Memory B cell (primary cell): Measurements from ENCODE around the gene RAMP1.

ENCODE experiments used
- ATAC-seq: fragments of 150-1000 bp; cut with Tn5 transposase; 2 replicates; pipeline ENCODE4 v1.10.0; 2021; ENCODE audit warnings: low read depth, mild to moderate bottlenecking, moderate library complexity
- DNase-seq, 2 donors: peaks; one replicate each; pipeline ENCODE4 v3.0.0; 2022; ENCODE audit warnings: low spot score in 2 of 2
- H3K27ac Mint-ChIP-seq: one replicate; pipeline ENCODE4 v1.8.0; 2022; ENCODE audit warnings: mild to moderate bottlenecking, moderate library complexity, mixed read lengths
- H3K27me3 Mint-ChIP-seq: one replicate; pipeline ENCODE4 v1.8.0; 2022; ENCODE audit warnings: mixed read lengths
- H3K36me3 Mint-ChIP-seq: one replicate; pipeline ENCODE4 v1.8.0; 2022; ENCODE audit warnings: mild to moderate bottlenecking, mixed read lengths
- H3K4me1 Mint-ChIP-seq: one replicate; pipeline ENCODE4 v1.8.0; 2022; ENCODE audit warnings: mixed read lengths
- H3K4me3 Mint-ChIP-seq: one replicate; pipeline ENCODE4 v1.8.0; 2022; ENCODE audit warnings: mild to moderate bottlenecking, moderate library complexity, mixed read lengths
- H3K9me3 Mint-ChIP-seq: one replicate; pipeline ENCODE4 v1.8.0; 2022; ENCODE audit warnings: mixed read lengths

Gene RAMP1

DNA sequence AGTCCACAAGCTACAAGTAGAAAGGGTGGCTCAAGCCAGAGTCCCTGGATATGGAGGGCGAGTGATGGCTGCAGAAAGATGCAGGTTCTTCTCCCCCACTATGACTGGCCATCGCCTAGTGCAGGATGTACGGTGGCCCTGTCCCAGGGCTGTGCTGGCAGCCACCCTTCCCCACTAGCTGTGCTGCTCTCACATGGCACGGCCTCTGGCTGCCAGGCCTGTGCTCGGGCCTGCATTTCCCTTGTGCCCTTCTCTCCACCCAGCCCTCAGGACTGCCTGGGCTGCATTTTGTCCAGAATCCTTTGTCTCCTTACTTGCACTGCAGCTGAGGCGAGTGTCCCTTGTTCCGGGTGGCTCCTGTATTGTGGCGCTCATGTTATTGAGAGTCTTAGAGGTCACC lies 1.6 kb upstream of the RAMP1 start:
- Mint-ChIP-seq H3K9me3 (no peaks in the 10 kb centered on the region), H3K27ac (no peak overlapping the region), H3K36me3 (no peaks in the 10 kb centered on the region), H3K4me1 (no peaks in the 10 kb centered on the region), H3K4me3 (no peak overlapping the region), H3K27me3 (peaks cover 13% of the 10 kb centered on the region)
- DNase-seq (no peak), ATAC-seq (no peak)

DNA sequence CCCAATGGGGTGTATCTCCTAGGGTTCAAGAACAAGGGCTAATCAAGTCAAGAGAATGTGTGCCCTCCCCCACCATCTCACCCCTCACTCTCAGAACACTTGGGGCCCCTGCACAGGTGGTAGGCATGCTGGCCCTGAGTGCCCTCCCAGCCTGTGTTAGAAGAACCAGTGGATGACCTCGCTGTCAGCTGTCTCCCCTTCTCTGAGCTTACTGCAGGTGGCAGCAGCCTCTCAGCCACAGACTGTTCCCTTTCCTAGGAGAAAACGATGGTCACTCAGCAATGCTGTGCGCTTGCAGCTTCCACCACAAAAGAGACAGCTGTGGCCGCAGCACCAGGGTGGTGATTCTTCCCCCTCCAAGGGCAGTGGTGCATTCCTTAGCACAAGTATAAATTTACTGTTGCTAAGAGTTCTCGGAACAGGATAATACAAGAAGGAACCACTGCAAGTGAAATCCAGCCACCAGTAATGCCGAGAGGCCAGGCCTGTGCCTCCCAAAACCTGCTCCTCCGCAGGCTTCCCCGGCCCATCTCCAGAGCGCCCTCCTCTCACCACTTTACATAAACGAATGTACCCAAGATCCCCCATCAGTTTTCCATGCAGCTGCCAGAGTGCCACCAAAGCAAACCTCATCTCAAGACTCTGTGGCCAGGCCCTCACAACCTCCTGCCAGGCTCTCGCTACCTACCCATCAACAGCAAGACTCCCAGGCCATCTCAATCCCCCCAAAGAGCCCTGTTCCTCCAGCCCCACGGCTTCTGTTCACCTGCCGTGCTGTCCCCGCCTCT lies 935 bp upstream of the RAMP1 start:
- H3K27ac Mint-ChIP-seq, result no peak overlapping the region
- H3K9me3 Mint-ChIP-seq, result no peaks in the 10 kb centered on the region
- H3K4me3 Mint-ChIP-seq, result no peak overlapping the region
- peaks cover 15% of the 10 kb centered on the region for H3K27me3 Mint-ChIP-seq
- DNase-seq (no peak), ATAC-seq (no peak)
- H3K36me3 Mint-ChIP-seq, result no peaks in the 10 kb centered on the region
- no peaks in the 10 kb centered on the region for H3K4me1 Mint-ChIP-seq

DNA sequence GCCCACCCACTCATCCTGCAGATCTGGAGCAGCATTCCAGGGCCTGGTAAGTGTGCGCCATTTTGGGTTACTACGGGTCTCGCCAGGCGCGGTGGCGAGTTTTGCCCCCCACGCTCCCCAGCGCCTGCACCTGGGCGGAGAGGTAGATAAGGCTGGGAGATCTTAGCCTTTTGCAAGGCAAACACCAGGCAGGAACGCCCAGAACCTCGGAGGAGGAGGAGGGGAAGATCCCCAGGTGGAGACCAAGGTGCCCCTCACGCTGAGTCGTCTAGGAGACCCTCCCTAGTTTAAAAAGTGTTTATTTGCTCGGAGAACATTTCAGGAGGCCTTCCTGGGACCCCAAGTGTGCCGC lies 365 bp upstream of the RAMP1 start:
- Mint-ChIP-seq H3K4me1 (no peaks in the 10 kb centered on the region), H3K9me3 (no peaks in the 10 kb centered on the region), H3K27ac (no peak overlapping the region), H3K4me3 (no peak overlapping the region), H3K36me3 (no peaks in the 10 kb centered on the region), H3K27me3 (peaks cover 15% of the 10 kb centered on the region)
- DNase-seq (no peak), ATAC-seq (no peak)

- Mint-ChIP-seq H3K9me3 (no peaks in the 10 kb centered on the region), H3K27ac (no peak overlapping the region), H3K36me3 (no peaks in the 10 kb centered on the region), H3K27me3 (peaks cover 20% of the 10 kb centered on the region), H3K4me3 (no peak overlapping the region), H3K4me1 (no peaks in the 10 kb centered on the region)
- no peak for DNase-seq
- ATAC-seq, result no peak
Observed at GRCh38 chr2:237860273-237860935, 981 bp downstream of the RAMP1 start.

DNA sequence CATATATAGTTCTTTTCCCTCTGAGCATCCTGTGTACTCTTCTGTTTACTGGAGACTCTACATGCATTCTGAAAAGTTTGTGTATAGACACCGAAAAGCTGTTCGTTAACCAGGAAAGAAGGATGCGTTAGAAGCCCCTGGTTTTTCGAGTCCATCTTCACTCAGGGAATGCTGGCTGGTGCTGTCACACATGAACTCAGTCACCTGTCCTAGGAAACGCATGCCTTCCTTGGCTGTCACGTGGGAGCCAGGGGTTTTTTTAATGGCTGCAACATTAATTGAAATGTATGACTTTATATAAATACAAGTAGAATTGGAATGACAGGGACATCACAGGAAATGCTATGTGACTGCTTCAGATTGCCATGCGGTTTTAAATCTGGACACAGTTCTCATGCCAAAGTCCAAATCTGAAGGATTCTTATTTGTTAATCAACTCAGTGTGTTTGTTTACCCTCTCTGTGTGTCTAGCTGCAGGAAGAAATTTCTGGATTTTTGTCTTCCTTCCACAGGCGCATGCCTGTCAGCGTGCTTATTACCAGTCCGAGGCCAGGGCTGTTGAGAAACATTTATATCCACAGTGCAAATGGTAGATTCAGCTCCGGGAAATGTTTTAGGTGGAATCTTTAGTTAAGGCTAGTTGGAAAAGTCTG lies 2.6 kb downstream of the RAMP1 start:
- Mint-ChIP-seq H3K27me3 (peaks cover 18% of the 10 kb centered on the region), H3K27ac (no peak overlapping the region), H3K9me3 (no peaks in the 10 kb centered on the region), H3K4me3 (no peak overlapping the region), H3K4me1 (no peaks in the 10 kb centered on the region), H3K36me3 (no peaks in the 10 kb centered on the region)
- DNase-seq (no peak), ATAC-seq (no peak)

DNA sequence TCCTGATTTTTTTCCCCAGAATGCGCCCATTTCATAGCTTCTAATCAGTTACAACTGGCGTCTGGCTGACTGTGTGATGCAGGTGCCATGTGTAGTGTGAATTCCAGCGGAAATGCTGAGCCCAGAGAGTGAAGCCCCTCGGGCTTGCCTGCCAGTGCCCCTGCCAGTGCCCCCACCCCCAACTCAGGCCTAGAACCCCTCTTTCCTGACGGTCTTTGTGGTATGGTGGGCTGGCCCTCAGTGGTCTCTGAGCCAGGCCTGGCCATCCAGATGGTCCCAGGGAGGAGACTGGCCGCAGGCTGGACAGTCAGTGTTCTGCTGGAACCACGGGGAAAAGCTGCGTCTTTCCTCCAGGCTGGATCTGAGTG lies 3.1 kb downstream of the RAMP1 start:
- Mint-ChIP-seq H3K27me3 (peaks cover 17% of the 10 kb centered on the region), H3K4me3 (no peak overlapping the region)

DNA sequence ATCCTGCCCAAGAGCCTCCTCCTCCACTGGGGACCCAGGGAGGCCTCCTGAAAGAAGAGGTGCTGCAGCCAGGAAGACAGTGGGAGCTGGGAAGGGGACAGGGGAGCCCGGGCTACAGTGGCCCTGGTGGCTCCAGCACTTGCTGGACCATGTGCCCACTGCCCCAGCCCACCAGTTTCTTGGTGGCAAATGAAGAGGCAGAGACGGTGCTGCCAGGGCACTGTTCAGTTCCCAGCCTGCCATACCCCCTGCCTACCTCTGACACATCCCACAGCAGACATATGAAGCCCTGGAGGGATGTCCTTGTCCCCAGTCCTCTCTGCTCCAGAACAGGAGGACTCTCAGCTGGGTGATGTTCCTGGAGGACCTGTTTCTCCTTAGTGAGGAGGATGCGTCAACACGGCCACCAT lies 3.7 kb downstream of the RAMP1 start:
- Mint-ChIP-seq H3K36me3 (no peaks in the 10 kb centered on the region), H3K9me3 (no peaks in the 10 kb centered on the region), H3K27me3 (peaks cover 17% of the 10 kb centered on the region), H3K4me3 (no peak overlapping the region), H3K4me1 (no peaks in the 10 kb centered on the region), H3K27ac (no peak overlapping the region)
- ATAC-seq (no peak), DNase-seq (no peak)

More for the DNA sequence above, 3.1 kb downstream of the RAMP1 start:
- no peaks in the 10 kb centered on the region for H3K9me3 Mint-ChIP-seq
- no peak for DNase-seq
- no peaks in the 10 kb centered on the region for H3K36me3 Mint-ChIP-seq
- ATAC-seq, result no peak
- no peak overlapping the region for H3K27ac Mint-ChIP-seq
- no peaks in the 10 kb centered on the region for H3K4me1 Mint-ChIP-seq

DNA sequence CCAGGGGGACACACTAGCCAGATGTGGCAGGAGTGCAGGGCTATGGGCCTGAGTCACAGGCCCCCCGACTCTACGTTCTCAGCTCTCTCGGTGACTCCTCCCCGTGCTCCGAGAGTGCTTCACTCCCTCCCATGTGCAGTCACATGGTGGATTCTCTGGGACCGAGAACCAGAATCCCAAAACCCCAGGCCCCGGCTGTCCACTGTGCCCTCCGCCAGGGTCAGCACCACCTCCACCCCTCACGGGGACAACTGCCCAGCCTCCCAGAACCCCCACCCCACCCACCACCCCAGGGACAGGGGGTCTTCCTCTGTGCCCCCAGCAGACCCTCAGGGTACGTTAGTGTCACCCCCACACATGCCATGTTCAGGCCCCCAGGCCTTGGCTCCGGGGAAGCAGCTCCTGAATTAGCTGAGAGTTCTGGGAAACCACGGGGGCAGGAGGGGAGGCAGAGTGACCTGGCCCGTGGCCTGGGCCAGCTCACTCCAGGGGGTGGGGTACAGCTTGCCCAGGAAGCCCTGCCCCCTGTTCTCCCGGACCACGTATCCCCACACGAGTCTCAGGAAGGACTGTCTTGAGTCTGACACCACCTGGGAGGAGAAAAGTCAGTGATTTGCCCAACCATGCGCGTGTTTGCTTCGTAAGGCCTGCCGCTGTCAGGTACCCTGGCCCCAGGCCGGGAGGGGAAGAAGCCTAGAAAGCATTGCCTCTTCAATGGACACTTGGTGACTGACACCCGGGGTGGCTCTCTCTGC lies 4.4 kb downstream of the RAMP1 start:
- Mint-ChIP-seq H3K36me3 (no peaks in the 10 kb centered on the region), H3K4me1 (peaks cover 4% of the 10 kb centered on the region), H3K9me3 (no peaks in the 10 kb centered on the region), H3K4me3 (no peak overlapping the region), H3K27ac (no peak overlapping the region), H3K27me3 (peaks cover 16% of the 10 kb centered on the region)
- ATAC-seq (no peak), DNase-seq (no peak)

GRCh38 chr2:237864444-237864931 lies 5.1 kb downstream of the RAMP1 start:
- Mint-ChIP-seq H3K36me3 (no peaks in the 10 kb centered on the region), H3K9me3 (no peaks in the 10 kb centered on the region), H3K4me3 (no peak overlapping the region), H3K27me3 (peaks cover 19% of the 10 kb centered on the region), H3K27ac (no peak overlapping the region), H3K4me1 (peaks cover 6% of the 10 kb centered on the region)
- no peak for DNase-seq
- no peak for ATAC-seq

GRCh38 chr2:237864940-237865622 lies 5.7 kb downstream of the RAMP1 start:
- H3K36me3 Mint-ChIP-seq, result no peaks in the 10 kb centered on the region
- no peak overlapping the region for H3K4me3 Mint-ChIP-seq
- H3K27me3 Mint-ChIP-seq, result peaks cover 19% of the 10 kb centered on the region
- H3K4me1 Mint-ChIP-seq, result peaks cover 6% of the 10 kb centered on the region
- DNase-seq, result no peak
- no peak for ATAC-seq
- no peaks in the 10 kb centered on the region for H3K9me3 Mint-ChIP-seq
- no peak overlapping the region for H3K27ac Mint-ChIP-seq

- Mint-ChIP-seq H3K4me3 (no peak overlapping the region), H3K36me3 (no peaks in the 10 kb centered on the region), H3K4me1 (peaks cover 6% of the 10 kb centered on the region), H3K9me3 (no peaks in the 10 kb centered on the region), H3K27ac (no peak overlapping the region), H3K27me3 (peaks cover 23% of the 10 kb centered on the region)
- ATAC-seq (no peak), DNase-seq (no peak)
Observed at GRCh38 chr2:237865623-237866041, 6.2 kb downstream of the RAMP1 start.

DNA sequence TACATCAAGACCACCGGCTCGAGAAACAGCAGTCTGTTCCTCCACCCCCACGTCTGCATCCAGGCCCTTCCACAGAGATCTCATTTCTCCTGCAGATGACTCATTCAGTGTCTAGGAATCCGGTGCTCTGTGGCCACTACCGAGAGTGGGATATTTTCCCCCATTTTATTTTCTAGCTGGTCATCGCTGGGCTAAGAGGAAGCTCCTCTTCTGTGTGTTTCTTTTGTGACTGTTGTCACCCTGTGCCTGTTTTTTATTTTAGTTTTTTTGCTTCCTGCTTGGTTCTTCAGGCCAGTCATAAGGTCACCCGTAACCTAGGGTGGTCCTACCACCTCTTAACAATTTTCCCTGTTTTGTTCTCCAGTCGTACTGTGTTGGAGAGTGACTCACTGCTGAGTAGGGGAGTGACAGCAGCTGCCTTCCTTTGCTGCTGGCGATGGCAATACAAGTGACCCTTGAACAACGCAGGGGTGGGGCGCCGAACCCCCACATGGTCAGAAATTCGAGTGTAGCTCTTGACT lies 6.7 kb downstream of the RAMP1 start:
- ATAC-seq (no peak), DNase-seq (no peak)
- H3K36me3 Mint-ChIP-seq, result no peaks in the 10 kb centered on the region
- H3K4me3 Mint-ChIP-seq, result no peak overlapping the region
- H3K4me1 Mint-ChIP-seq, result peaks cover 6% of the 10 kb centered on the region
- no peak overlapping the region for H3K27ac Mint-ChIP-seq
- no peaks in the 10 kb centered on the region for H3K9me3 Mint-ChIP-seq
- H3K27me3 Mint-ChIP-seq, result peaks cover 26% of the 10 kb centered on the region

- Mint-ChIP-seq H3K4me1 (peaks cover 6% of the 10 kb centered on the region), H3K27ac (no peak overlapping the region), H3K4me3 (no peak overlapping the region), H3K9me3 (no peaks in the 10 kb centered on the region), H3K27me3 (peaks cover 28% of the 10 kb centered on the region), H3K36me3 (no peaks in the 10 kb centered on the region)
- ATAC-seq (no peak), DNase-seq (no peak)
Observed at GRCh38 chr2:237867465-237867864, 8.0 kb downstream of the RAMP1 start.
